HG02870 (cell line): Measurements from ENCODE around the gene STUM.
"Not testable (repeated sequence)": the region's sequence is repeated elsewhere in the genome, so short reads cannot be mapped to it uniquely, and the experiment has no call there.

Experiments
- ATAC-seq: cut with Tn5 transposase; IDR thresholded peaks from one replicate; pipeline ENCODE4 v1.9.1; 2021; ENCODE audit warnings: mild to moderate bottlenecking, moderate library complexity; ENCODE audit not compliant: unreplicated experiment

Gene STUM

GRCh38 chr1:226579781-226580323, 31.3 kb downstream of the STUM start:
- ATAC-seq = no peak

DNA sequence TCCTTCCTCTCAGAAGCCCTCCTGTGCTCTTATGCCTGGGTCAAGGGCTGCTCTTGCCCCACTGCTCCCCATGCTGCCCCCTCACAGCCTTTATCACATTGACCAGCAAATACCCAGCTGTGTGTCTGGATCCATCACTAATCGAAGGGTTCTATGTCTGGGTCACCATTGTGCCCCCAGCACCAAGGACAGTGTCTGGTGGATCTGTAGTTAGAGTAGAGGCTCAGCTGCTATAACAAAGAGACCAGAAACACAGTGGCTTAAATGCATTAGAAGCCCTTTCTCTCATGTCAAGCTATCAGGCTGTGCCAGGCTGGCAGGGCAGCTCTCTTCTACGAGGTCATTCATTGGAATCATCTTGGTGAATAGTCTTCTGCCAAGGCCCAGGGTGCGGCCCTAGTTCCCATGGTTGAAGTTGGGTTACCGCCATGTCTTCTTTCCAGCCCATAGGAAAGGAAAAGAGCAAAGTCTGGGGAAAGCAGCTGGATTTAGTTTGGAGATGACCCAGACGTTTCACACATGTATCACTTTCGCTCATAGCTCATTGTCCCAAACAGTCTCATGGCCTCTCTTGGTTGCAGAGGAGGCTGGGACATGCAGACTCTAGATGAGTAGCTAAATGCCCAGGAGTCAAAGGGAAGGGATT, 32.2 kb downstream of the STUM start:
- ATAC-seq = no peak

DNA sequence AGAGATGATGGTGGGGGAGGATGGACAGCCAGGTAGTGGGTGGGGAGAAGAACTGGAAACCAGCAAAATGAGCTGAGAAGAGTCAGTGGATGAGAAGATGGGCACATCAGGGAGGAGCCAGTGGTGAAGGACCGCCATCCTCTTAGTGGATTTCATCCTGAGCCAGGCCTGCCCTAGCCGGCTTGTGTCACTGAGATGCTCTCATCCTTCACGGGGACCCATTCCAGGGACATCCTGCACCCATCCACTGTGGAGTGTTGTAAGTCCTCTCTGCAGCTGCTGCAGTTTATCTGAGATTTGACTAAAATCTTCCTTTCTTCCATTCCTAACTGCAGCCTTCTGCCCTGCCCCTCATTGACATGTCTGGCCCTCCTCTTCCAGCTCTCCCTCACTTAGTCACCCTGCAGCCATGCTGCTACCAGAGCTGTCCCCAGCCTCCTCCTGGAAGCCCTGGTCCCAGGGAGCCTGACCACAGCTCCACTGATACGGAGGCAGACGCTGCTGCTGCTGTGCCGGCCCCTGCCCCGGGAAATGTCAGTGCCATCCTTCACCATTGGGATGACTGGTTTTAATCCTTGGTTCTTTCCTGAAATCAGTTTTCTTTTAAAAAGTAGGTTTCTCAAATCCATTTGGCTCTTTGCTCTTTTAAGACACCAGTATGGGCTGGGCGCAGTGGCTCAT, 33.2 kb downstream of the STUM start:
- ATAC-seq = no peak

DNA sequence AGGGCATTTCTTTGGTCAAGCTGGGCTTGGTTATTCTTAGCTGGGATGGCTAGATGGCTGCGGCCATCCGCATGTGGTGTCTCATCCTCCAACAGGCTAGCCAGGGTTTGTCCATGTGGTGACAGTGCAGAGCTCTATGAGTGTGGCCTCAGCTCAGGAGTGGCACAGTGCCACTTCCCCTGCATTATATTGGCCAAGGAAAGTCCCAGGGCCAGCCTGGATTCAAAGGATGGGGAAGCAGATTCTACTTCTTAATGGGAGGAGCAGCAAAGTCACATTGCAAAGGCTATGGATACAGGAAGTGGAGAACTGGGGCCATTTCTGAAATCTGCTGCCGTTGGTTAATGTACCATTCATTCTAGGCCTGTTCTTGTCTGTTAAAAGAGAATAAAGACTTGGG, 34.4 kb downstream of the STUM start:
- no peak for ATAC-seq

DNA sequence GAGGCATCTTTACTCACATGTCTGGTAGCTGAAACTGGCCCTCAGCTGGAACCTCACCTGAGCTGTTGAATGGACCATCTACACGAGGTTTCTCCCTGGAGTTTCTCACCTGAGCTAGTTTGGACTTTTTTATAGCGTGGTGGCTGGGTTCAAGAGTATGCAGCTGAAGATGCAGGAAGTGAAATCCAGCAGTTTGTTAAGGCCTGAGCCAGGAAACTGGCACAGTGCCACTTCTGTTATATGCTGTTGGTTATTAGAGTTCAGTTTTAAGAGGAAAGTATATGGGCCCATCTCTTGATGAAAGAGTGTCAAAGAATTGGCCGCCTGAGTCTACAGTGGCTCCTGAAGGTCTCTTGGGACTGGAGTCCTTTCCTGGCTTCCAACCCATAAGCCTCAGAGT, 35.6 kb downstream of the STUM start:
- no peak for ATAC-seq

DNA sequence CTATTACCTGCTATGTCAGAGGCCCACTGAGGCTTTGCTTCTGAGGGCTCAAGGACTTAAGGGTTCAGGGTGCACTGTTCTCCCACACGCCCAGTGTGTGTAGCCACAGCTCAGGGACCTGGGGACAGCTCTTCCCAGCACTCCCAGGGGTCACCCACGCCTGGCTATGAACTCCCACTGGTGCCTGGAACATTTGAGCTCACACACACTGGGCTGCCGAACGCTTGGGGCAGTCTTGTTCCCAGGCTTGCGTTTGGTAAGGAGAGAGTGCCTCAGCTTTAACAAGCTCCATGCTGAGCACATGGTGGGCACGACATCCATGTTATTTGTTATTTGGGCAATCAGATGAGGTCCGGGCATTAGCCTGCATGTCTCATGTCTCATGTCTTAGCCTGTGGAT, 37.6 kb downstream of the STUM start:
- no peak for ATAC-seq

DNA sequence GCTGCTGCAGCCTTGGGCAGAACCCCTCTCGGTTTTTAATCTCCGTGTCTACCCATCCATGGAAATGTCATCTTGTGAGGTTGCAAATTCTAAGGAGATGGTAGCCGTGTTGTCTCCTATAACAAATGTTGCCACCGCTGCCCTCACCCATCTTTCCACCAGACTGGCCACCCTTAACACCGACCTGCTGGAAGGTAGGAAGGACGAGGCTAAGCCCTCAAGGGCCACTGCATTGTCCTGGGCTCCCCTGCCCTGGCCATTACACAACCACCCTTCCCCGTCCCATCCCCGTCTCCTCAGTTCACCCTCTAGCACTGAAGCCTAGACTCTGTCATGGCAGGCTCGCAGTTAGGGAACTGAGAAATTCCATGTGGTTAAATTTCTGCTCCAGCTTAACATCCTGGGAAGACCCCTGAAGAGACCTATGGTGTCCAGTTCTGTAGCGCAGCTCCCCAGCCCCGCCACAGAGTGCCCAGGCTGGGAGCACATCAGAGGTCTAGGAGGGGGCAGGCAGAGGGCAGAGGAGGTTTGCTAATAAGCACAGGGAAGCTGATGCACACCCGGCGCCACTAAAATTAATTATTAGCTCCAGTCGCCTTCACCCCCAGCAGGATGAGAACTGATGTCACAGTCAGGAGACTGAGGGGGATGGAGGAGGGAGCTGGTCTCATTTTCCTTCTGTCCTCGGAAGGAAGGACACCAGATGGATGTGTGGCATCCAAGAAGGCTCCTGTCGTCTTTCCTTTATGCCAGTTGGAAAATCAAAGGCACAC, 38.3 kb downstream of the STUM start:
- no peak for ATAC-seq

DNA sequence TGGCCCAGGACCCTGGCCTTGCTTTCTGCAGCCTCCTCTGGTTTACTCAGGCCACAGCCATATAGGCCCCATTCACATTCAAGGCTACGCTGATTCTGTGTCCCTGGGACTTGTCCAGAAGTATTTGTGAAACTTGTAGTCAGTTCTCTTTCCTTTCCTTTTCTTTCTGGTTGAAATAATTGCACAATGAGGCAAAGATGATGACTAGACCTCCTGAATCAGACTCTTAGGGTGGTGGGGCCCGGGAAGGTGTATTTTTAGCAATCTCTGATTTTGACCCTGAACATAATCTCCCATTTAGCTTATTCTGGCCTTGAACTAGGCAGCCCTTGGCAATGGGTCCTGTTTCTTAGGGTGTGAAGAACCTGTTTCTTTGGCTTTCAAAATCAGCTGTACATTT, 39.9 kb downstream of the STUM start:
- no peak for ATAC-seq

DNA sequence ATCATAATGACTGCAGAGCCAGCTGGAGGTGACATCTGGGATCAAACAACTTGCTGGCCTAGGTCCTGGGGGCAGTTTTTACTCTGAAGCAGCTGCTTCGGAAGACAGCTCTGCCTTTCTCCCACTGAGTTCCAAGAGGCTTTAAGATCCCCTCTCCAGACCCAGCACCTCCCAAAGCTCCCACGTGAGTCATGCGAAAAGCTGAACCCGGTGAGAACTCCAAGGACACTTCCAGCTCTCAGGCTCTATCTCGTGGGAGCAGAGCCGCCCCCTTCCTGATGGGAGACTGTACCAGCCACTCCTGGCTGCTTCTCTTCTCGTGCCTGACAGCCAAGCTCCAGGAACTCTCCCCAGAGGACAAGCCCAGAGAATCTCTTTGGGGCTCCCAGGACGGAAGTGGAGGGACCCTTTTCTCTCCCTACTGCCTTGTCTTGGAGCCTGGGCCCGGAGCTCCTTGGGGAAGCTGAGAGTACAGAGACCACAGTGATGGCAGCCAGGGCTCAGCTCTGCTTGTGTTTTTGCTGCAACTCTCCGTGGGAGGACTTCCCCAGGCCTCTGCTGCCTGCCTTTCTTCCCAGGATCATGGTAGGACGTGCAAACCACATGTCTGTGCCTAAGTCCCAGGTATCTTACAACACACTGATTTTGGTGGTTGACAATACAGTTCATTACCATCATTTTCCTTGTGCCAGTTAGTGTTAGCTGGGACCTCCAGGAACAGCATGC, 40.6 kb downstream of the STUM start:
- ATAC-seq = no peak

GRCh38 chr1:226590614-226591013, 42.0 kb downstream of the STUM start:
- ATAC-seq = no peak

DNA sequence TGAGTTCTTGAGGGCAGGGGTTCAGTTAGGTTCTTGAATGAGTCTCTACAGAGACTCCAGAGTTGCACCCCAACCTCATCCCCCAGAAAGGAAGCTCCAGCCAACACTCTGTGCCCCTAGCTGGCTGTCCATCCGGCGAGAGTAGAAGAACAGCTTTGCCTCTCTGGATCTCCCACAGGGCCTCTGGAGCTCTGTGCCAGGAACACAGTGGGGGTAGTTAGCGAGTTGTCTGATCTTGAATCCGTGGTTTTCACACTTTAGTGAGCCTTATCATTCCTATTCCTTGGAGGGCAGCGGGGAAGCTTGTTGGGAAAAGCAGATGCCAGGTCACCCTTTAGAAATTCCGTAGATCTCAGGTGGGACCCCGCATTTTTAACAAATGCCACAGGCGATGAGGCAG, 45.0 kb downstream of the STUM start:
- ATAC-seq = no peak

DNA sequence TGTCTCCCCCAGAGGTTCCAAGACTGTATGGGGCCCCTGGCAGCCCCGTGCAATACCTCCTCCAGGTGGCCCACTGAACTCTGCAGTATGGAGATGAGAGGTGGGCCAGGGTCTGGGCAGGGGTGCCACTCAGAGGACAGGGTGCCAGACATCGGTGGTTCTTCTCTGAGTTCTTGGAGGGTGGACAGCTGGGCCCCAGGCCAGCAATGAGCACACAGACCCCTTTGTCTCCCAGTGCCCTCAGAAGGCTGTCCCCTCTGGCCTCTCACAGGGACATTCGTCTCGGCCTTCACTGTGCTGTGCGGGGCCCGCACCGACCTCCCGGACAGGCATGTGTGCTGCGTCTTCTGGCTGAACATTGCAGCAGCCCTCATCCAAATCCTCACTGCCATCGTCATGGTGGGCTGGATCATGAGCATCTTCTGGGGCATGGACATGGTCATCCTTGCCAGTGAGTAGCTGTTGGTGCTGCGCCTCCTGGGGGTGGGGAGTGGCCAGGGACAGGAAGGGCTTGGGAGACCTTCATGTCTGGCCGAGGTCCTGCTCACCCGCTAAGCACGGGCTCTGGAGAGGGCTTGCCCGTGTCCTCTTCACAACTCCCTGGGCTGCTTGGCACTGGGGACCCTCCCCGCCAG, 48.1 kb downstream of the STUM start:
- no peak for ATAC-seq

- ATAC-seq = no peak
These were observed 49.3 kb downstream of the STUM start for GRCh38 chr1:226597616-226598454.

DNA sequence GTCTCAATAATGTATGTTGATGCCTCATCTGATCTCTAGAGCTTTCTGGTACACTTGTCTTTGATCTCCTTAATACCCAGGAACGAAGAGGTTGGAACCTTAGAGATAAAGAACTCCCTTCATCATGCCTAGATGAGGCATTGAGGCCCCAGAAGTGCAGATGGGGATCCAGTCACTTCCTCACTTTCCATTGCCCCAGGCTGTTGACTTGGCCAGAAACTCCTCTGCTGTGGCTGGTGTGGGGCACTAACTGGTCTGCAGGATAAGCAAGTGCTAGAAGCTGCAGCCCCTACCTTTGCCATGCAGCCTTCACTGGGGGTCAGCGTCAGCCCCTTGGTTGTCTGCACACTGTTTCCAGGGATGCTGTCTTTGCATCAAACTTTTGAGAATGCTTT, 49.9 kb downstream of the STUM start:
- ATAC-seq = no peak

- ATAC-seq = not testable (repeated sequence)
These were observed 50.4 kb downstream of the STUM start for GRCh38 chr1:226598955-226599354.

GRCh38 chr1:226599636-226600238, 51.2 kb downstream of the STUM start:
- ATAC-seq = no peak

- no peak for ATAC-seq
These were observed 51.7 kb downstream of the STUM start for GRCh38 chr1:226600254-226600653.

DNA sequence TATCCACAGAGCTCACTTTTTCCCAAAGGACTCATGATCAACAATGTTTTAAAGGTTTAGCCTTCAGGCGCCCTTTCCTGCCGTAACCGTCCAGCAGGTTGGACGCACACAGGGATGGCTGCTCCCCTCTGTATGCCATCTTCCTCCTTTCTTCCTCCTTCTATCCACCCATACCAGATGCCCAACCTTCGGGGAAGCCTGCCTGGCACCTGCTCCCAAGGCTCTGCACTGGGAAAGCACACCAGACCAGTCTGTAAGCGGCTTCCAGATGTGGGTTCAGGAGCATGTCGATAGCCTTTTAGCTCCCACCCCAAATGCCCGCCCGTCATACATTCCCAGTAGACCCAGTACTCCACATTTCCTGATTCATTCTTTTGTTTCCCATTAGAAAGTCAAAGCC, 52.9 kb downstream of the STUM start:
- no peak for ATAC-seq
